Measurements from ENCODE around the gene ELOB. TPM values are rescaled to one million over a fixed set of nuclear protein-coding genes. Genes with fewer than 3 reads are reported as not detected.

Gene ELOB
- total RNA-seq, 1 donor from 2014 or later = 402 TPM

GRCh38 chr16:2803545-2804195 lies 26.6 kb upstream of the ELOB start:
- TF ChIP-seq CTCF (IDR thresholded peaks at IDR 0.05) (no peak), EZH2phosphoT487 (IDR thresholded peaks at IDR 0.05) (no peak), EZH2 (IDR thresholded peaks at IDR 0.05) (no peak)
- Histone ChIP-seq H3K79me2 (ENCODE audit: low read depth) (no peaks in the 10 kb centered on the region), H3F3A (ENCODE audit: low read depth) (no peaks in the 10 kb centered on the region), H3K4me1 (no peaks in the 10 kb centered on the region), H3K9ac (no peak overlapping the region), H4K20me1 (ENCODE audit: low read depth) (no peaks in the 10 kb centered on the region), H3K4me2 (no peak overlapping the region), H3K9me3 (ENCODE audit: low read depth) (no peaks in the 10 kb centered on the region), H3K27me3 (no peaks in the 10 kb centered on the region), H3K27ac (no peak overlapping the region), H3K4me3 (no peak overlapping the region), H2AFZ (replicated peaks) (no peak overlapping the region), H3K36me3 (no peaks in the 10 kb centered on the region)
- DNase-seq (ENCODE audit: low spot score) = no peak
- H3K4me3 Mint-ChIP-seq = no peak overlapping the region
- H3K27me3 Mint-ChIP-seq (ENCODE audit: insufficient read depth, low read depth) = peaks cover 8% of the 10 kb centered on the region
- peaks cover 31% of the 10 kb centered on the region for H3K9me3 Mint-ChIP-seq
- H3K4me1 Mint-ChIP-seq = no peaks in the 10 kb centered on the region
- H3K27ac Mint-ChIP-seq = no peak overlapping the region
- peaks cover 2% of the 10 kb centered on the region for H3K36me3 Mint-ChIP-seq

- Histone ChIP-seq H3K27ac (no peak overlapping the region), H3F3A (ENCODE audit: low read depth) (peaks cover 11% of the 10 kb centered on the region), H3K4me2 (no peak overlapping the region), H3K36me3 (no peaks in the 10 kb centered on the region), H3K9ac (no peak overlapping the region), H4K20me1 (ENCODE audit: low read depth) (no peaks in the 10 kb centered on the region), H3K4me1 (peaks cover 14% of the 10 kb centered on the region), H3K27me3 (no peaks in the 10 kb centered on the region), H3K9me3 (ENCODE audit: low read depth) (no peaks in the 10 kb centered on the region), H3K79me2 (ENCODE audit: low read depth) (no peaks in the 10 kb centered on the region), H2AFZ (replicated peaks) (no peak overlapping the region), H3K4me3 (no peak overlapping the region)
- H3K9me3 Mint-ChIP-seq = peaks cover 15% of the 10 kb centered on the region
- TF ChIP-seq EZH2 (IDR thresholded peaks at IDR 0.05) (no peak), EZH2phosphoT487 (IDR thresholded peaks at IDR 0.05) (no peak), CTCF (IDR thresholded peaks at IDR 0.05) (no peak)
- H3K4me3 Mint-ChIP-seq = no peak overlapping the region
- peaks cover 4% of the 10 kb centered on the region for H3K27me3 Mint-ChIP-seq (ENCODE audit: insufficient read depth, low read depth)
- peaks cover 5% of the 10 kb centered on the region for H3K4me1 Mint-ChIP-seq
- DNase-seq (ENCODE audit: low spot score) = no peak
- H3K27ac Mint-ChIP-seq = no peak overlapping the region
- peaks cover 2% of the 10 kb centered on the region for H3K36me3 Mint-ChIP-seq
These were observed 22.8 kb upstream of the ELOB start for GRCh38 chr16:2799859-2800226.

- H3K27ac ChIP-seq = no peak overlapping the region
- peaks cover 8% of the 10 kb centered on the region for H3K27me3 Mint-ChIP-seq (ENCODE audit: insufficient read depth, low read depth)
- peaks cover 5% of the 10 kb centered on the region for H3K4me1 Mint-ChIP-seq
- H3K9ac ChIP-seq = no peak overlapping the region
- H3K4me1 ChIP-seq = peaks cover 14% of the 10 kb centered on the region
- H3K9me3 Mint-ChIP-seq = peaks cover 14% of the 10 kb centered on the region
- H4K20me1 ChIP-seq (ENCODE audit: low read depth) = no peaks in the 10 kb centered on the region
- H3K79me2 ChIP-seq (ENCODE audit: low read depth) = no peaks in the 10 kb centered on the region
- TF ChIP-seq EZH2phosphoT487 (IDR thresholded peaks at IDR 0.05) (no peak), EZH2 (IDR thresholded peaks at IDR 0.05) (no peak), CTCF (IDR thresholded peaks at IDR 0.05) (no peak)
- no peak for DNase-seq (ENCODE audit: low spot score)
- no peak overlapping the region for H3K4me2 ChIP-seq
- no peaks in the 10 kb centered on the region for H3K36me3 ChIP-seq
- no peak overlapping the region for H3K4me3 ChIP-seq
- no peaks in the 10 kb centered on the region for H3K27me3 ChIP-seq
- no peak overlapping the region for H3K27ac Mint-ChIP-seq
- no peak overlapping the region for H2AFZ ChIP-seq (replicated peaks)
- no peaks in the 10 kb centered on the region for H3K9me3 ChIP-seq (ENCODE audit: low read depth)
- peak overlapping the region; percentile 27 for H3K4me3 Mint-ChIP-seq
- peaks cover 11% of the 10 kb centered on the region for H3F3A ChIP-seq (ENCODE audit: low read depth)
- H3K36me3 Mint-ChIP-seq = peaks cover 2% of the 10 kb centered on the region
These were observed 22.3 kb upstream of the ELOB start for GRCh38 chr16:2799205-2799858.

Data from neural progenitor cell (in vitro differentiated cells).